G401.6 (cell line): Measurements from ENCODE around the gene RBM47.
"Not testable (repeated sequence)": the region's sequence is repeated elsewhere in the genome, so short reads cannot be mapped to it uniquely, and the experiment has no call there.

ENCODE experiments used
- FAIRE-seq: peaks from 2 replicates; lab custom pipeline; 2012; peaks lifted over from hg19 to GRCh38; lab: Jason Lieb, UNC

RBM47 gene

DNA sequence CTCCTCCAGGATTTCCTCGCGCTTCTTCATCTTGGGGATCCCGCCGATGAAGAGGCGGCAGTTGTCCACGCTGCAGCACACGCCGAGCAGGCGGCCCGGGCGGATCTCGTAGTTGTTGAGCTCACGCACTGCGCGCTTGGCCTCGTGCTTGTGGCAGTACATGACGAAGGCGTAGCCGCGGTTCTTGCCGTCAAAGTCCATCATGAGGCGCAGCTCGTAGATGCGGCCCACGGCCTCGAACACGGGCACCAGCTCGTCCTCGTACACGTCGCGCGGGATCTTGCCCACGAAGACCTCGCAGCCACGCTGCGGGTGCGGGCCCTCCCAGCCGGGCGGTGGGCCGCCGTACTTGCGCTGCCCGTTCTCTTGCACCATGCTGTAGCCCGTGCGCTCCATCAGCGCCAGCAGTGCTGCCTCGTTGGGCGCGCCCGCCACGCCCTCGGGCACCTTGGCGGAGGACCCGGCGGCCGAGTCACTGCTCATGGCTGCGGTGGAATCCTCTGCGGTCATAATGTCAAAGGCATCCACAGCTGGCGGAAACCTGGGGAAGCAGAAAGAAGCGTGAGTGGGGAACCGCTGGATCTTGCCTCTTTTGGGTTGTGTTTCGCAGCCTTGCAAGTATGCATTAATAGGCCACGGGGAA is 191.2 kb downstream of the RBM47 start:
- FAIRE-seq, result no peak

DNA sequence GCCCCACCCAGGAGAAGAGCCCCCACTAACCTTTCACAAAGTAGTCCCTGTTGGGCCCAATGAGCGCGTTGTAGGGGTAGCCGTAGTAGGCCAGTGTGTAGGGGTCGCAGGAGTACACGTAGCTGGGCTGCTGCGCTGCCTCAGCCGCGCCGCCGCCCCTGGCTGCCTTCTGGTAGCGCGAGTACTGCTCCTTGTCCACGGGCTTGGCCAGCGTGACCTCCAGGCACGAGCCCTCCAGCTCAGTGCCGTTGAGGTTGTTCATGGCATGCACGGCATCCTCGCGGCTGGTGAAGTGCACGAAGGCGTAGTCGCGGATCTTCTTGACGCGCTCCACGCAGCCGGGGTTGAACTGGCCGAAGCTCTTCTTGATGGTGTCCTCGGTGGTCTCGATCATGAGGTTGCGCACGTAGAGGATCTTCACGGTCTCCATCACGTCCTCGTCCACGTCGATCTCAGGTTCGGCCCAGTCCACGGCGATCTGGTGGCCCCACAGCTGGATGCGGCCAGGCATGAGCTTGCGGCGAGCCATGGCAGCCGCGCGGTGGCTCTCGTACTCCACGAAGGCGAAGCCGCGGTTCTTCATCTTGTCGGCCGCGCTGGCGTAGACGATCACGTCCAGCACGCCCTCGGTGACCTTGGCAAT is 191.8 kb downstream of the RBM47 start:
- FAIRE-seq, result no peak

- not testable (repeated sequence) for FAIRE-seq
Measured at GRCh38 chr4:40435306-40435705, 194.4 kb downstream of the RBM47 start.

DNA sequence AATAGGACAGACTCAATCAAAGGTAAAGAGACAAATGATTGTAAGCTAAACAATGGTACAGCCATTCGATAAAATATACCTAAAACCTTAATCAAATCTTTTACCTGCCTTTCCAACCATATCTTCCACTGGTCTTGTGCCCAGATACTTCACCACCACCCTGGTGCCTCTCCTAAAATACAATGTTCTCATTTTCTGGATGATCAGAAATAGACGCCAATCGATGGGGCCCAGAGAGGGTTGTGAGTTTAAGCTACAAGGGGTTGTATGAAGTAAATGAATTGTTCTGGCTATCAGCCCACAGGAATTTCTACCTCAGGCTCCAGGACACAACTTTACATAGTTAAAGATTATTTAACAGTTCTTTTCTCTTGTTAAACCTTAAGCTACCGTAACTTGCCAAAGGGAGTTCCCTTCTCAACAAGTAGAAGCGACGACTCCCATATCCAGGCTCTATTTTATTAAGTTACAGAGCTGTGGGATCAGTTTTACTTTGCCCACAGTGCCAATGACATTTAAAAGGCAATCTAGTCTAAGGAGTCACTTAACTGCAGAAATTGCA is 195.5 kb downstream of the RBM47 start:
- FAIRE-seq, result no peak

DNA sequence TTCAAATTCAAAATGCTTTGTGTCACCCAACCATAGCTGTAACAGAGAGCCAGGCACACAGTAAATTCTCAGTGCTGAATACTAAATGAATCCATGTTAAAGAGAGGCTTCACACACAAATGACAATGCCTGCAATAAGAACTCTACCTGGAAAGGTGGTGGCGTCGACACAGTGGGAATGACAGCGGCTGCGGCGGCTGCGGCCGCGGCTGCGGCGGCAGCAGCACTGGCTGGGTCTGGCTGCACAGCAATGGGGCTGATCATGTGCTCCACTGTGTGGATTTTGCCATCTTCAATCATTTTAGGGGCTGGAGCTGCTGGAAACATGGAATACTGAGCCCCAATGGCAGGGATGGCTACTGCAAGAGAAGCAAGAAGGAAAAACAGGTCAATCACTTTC is 197.2 kb downstream of the RBM47 start:
- no peak for FAIRE-seq

- FAIRE-seq, result not testable (repeated sequence)
Measured at GRCh38 chr4:40427871-40428270, 201.8 kb downstream of the RBM47 start.

DNA sequence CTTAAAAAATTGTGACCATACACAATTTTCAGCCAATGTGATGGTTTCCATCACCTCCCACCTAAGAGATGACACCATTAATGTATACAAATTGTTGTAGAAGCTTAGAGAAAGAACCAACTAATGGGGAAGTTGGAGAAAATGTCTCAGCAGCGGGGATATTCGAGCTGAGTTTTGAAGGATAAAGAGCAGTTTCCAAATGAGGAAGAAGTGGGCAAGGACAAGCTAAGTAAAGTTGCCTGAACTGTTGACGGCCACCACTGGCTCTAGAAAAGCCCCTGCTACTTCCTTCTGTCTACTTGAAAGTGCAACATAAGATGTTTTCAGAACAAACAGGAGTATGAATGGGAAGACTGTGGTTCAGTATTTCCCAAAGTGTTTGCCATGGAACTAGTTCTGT is 202.5 kb downstream of the RBM47 start:
- FAIRE-seq, result no peak

GRCh38 chr4:40425799-40426574 is 203.7 kb downstream of the RBM47 start:
- no peak for FAIRE-seq

GRCh38 chr4:40423735-40424134 is 205.9 kb downstream of the RBM47 start:
- no peak for FAIRE-seq

DNA sequence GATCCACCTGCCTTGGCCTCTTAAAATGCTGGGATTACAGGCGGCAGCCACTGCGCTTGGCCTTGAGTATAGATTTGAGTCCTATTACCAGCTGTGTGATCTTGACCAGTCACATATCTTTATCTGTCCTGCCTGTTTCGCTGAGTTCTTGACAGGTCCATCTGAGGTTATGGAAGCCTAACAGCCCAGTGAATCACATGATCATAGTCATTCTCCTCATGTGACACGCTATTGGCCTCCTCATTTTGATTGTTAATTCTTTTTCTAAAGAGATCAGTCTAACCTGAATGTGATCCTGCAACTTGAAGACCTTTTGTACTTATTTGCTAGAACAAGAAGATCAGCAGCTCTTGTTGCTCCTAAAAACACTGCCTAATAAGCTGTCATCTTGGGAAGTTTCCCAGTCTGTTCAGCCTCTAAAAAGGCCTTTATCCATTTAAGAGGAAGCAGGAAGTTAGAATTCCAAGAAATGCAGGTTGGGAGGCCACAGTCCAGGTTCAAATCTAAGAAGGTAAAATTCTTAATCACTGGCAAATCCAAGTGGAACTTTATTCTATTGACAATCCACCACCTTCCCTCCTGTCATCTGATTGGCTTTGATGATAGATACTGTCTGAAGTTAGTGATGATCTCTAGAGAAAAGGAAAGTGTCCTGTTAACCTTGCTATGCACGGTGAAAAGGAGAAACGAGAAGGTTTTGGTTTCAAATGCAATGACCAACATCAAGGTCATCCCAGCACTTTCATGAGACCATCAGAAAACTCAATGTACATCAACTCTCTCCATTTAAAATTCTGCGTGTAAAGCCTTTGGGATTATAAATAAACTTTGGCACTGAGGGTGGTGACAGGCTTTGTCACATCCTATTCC is 207.6 kb downstream of the RBM47 start:
- FAIRE-seq, result no peak

GRCh38 chr4:40419231-40419912 is 210.3 kb downstream of the RBM47 start:
- no peak for FAIRE-seq

GRCh38 chr4:40418430-40419230 is 211.0 kb downstream of the RBM47 start:
- FAIRE-seq, result no peak

DNA sequence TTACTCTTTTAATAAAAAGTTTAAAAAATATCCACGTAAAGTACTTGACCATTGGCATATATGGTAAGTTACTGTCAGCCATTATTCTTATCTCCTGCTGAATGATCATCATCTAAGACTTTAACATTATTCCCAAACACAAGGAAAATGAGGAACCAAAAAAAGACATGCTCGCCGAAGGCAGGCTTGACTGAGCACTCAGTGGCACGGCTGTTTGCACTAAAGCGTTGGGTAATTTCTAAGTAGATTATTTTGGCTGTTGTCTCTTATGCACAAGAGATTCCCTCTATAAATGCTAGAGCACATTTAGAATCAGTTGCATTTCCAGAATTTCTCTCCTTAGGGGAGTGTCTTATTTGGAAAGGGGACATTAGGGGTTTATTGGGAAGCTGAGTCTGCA is 211.7 kb downstream of the RBM47 start:
- no peak for FAIRE-seq

- FAIRE-seq, result no peak
Measured at GRCh38 chr4:40414673-40415072, 215.0 kb downstream of the RBM47 start.

DNA sequence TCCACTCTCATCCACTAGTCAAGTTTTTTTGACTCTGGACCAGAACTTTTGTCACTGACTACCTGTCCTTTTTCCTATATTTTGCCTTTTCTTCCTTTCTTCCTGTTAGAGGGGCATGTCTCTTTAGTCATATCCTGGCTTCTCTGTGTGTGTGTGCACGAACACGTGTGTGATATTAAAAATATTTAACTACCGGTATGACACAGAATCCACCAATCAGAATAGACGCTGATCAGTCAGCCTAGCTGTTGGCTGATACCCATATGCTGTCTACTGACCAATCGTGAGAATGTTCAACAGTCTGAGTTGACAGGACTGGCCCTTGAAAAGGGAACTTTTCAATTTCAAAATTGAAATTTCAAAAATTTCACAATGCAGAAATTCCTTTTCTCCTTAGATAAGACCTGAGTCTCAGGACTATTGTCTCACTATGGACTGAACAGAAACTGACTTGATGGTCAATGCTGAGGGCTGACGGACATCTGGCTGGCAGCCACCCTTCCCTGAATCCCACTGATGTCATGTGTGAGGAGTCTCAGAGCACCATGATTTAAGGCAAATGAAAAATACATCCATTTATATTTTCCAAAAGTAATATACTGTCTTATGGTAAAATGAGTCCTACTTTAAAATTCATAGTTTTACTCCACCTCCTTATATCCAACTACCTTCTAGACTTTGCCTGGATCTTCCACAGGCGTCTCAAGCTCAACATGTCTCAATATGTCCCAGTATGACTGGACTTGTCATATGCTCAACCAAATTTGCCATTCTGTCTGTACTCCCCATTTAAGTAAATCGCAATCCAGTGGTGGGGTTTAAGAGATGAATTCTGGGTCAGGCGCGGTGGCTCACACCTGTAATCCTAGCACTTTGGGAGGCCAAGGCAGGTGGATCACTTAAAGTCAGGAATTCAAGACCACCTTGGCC is 216.5 kb downstream of the RBM47 start:
- no peak for FAIRE-seq

DNA sequence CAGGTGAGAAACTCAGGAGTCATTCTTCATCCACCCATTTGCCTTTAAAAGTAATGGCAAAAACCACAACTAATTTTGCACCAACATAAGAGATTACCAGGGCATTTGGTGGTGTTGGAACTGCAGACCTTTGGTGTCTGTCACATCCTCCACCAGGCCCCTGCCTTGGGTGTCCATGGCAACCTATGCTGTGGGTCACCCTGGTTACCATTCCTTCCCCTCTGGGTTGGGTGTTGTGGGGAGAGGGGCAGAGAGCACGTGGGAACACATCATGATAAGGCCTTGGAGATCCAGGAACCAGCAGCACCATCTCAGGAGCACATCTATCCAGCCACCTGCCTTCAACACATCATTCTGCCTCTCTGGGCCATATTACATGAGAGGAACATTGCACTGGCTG is 217.3 kb downstream of the RBM47 start:
- FAIRE-seq, result no peak

- FAIRE-seq, result no peak
Measured at GRCh38 chr4:40409835-40410234, 219.8 kb downstream of the RBM47 start.

- not testable (repeated sequence) for FAIRE-seq
Measured at GRCh38 chr4:40407468-40407867, 222.2 kb downstream of the RBM47 start.

DNA sequence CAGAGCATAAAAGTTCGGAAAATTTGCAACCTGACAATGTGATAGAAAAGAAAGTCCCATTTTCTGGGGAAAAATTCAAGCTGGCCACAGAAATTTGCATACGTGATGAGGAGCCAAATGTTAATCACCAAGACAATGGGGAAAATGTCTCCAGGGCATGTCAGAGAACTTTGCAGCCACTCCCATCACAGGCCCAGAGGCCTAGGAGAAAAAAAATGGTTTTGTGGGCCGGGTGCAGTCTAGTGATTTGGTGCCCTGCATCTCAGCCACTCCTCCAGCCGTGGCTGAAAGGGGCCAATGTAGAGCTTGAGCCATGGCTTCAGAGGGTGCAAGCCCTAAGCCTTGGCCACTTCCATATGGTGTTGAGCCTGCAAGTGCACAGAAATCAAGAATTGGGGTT is 223.3 kb downstream of the RBM47 start:
- no peak for FAIRE-seq

DNA sequence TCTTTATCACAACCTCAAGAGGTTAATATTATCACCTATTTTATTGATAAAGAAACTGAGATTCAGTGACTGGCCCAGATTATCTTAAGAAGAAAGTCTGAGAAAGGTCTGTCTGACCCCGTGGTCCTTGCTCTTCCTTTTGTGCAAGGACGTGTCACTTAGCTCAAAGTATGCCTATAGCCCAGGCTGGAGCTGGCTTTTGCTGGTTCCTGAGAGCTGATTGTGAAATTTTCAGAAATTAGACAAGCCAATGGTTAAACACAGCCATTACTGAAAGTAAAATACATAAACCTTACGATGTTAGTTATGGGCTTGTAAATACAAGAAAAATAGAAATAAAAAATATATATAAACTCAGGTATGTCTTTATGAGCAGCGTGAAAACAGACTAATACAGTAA is 224.5 kb downstream of the RBM47 start:
- no peak for FAIRE-seq
